ENCODE results near the gene GGT6.

GGT6 gene

GRCh38 chr17:4547118-4547906 lies 13.1 kb downstream of the GGT6 start:
- no peak overlapping the region for H3K4me3 ChIP-seq (ENCODE audit: low read length)
- no peak for TF ChIP-seq CTCF (IDR thresholded peaks at IDR 0.05; ENCODE audit: insufficient read depth, low read depth, low read length, missing control alignments)
- no peak for DNase-seq (ENCODE audit: low read depth)

GRCh38 chr17:4545217-4545951 lies 15.0 kb downstream of the GGT6 start:
- no peak for TF ChIP-seq CTCF (IDR thresholded peaks at IDR 0.05; ENCODE audit: insufficient read depth, low read depth, low read length, missing control alignments)
- no peak overlapping the region for H3K4me3 ChIP-seq (ENCODE audit: low read length)

DNA sequence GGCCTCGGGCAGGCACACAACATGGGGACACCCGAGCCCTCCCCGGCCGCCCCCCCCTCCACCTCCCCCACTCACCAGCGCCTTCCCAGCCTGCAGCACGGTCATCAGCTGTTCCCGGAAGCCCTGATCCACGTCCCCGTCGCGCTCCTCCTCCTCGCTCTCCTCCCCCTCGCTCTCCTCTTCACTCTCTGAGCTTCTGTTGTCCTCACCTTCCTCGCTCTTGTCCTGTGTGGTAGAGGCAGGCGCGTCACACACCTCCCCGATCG lies 15.5 kb downstream of the GGT6 start:
- no peak overlapping the region for H3K4me3 ChIP-seq (ENCODE audit: low read length)
- no peak for DNase-seq (ENCODE audit: low read depth)
- no peak for TF ChIP-seq CTCF (IDR thresholded peaks at IDR 0.05; ENCODE audit: insufficient read depth, low read depth, low read length, missing control alignments)

More at GRCh38 chr17:4545217-4545951, 15.0 kb downstream of the GGT6 start:
- DNase-seq (ENCODE audit: low read depth), result no peak

GRCh38 chr17:4544135-4544950 lies 16.0 kb downstream of the GGT6 start:
- H3K4me3 ChIP-seq (ENCODE audit: low read length), result no peak overlapping the region
- TF ChIP-seq CTCF (IDR thresholded peaks at IDR 0.05; ENCODE audit: insufficient read depth, low read depth, low read length, missing control alignments), result no peak
- DNase-seq (ENCODE audit: low read depth), result no peak

GRCh38 chr17:4543557-4544026 lies 16.8 kb downstream of the GGT6 start:
- no peak for DNase-seq (ENCODE audit: low read depth)
- no peak for TF ChIP-seq CTCF (IDR thresholded peaks at IDR 0.05; ENCODE audit: insufficient read depth, low read depth, low read length, missing control alignments)
- no peak overlapping the region for H3K4me3 ChIP-seq (ENCODE audit: low read length)

GRCh38 chr17:4542726-4543191 lies 17.6 kb downstream of the GGT6 start:
- H3K4me3 ChIP-seq (ENCODE audit: low read length), result no peak overlapping the region
- no peak for TF ChIP-seq CTCF (IDR thresholded peaks at IDR 0.05; ENCODE audit: insufficient read depth, low read depth, low read length, missing control alignments)
- DNase-seq (ENCODE audit: low read depth), result no peak

All from epithelial cell of esophagus (primary cell).